HG03520 (cell line): ENCODE results near the gene SLC25A23.

Experiments
- ATAC-seq: cut with Tn5 transposase; IDR thresholded peaks from one replicate; pipeline ENCODE4 v1.9.1; 2021; ENCODE audit warnings: mild to moderate bottlenecking, moderate library complexity; ENCODE audit not compliant: unreplicated experiment

SLC25A23 gene

GRCh38 chr19:6481541-6482342 lies 22.1 kb upstream of the SLC25A23 start, which contains the start of gene DENND1C:
Gene DENND1C, minus strand, starts transcription at chr19:6481787. Its CDS starts 92 bp downstream, at chr19:6481695.
- ATAC-seq, result peak; percentile 48

DNA sequence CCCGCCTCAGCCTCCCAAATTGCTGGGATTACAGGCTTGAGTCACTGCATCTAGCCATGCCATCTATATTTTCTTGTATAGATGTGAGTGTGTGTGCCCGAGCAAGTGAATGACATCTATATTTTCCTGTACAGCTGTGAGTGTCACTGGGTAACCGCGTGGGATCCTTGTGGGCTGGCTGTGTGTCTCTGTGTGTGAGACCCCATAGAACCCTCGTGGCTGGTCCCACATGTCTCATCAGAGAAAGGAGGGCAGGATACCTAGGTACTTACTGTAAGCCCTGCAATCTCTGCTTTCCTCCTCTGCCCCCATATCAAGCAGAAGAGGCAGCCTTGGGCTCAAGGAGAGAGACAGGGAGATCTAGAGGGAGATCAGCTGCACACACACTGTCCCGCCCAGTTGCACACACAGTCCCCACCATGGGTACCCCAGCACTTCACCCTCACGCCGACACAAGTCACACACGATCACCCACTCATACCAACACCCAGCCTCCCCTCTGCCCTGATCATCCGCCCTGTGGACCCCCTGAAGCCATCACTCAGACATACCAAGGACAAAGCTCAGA lies 21.3 kb upstream of the SLC25A23 start:
- no peak for ATAC-seq

DNA sequence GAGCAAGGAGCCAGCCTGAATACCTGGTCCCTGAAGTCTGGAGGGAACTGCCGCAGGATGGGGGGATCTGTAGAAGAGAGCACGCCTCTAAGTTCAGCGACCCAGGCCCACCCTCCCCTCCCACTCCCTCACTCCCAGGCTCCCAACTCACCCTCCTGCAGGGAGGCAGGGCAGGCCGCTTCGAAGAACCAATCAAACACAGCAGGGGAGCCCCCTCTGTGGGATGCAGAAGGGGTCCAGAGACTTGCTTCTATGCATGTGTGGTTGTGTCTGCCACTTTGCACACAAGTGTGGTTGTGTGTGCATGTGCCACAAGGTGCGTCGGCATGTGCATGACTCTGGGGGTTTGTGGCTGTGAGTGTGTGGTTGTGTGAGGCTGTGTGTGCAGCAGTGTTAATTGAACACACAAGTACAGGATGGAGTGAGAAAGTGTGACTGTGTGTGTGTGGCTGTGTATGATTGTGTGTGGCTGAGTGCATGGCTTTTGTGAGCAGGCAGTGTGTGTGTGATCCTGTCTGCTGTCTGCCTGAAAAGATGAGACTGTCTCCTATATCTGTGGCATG lies 20.3 kb upstream of the SLC25A23 start:
- no peak for ATAC-seq

DNA sequence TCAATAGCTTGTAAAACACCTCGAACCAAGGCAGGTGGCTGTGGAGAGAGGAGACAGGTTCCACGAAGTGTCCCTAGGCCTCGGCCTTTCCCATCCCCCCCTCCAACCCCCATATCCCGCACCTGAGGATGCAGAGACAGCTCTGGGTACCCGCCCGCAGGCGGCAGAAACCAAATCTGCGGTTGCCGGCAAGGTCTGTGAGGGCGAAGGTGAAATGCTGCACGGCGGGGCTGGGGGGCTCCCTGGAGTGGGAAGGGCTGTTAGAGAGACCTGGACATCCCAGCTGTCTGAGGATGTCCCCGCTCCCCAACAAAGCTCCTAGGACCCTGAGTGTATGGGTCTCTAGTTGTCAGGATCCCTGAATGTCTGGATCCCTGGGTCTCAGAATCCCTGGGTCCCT lies 19.2 kb upstream of the SLC25A23 start:
- no peak for ATAC-seq

DNA sequence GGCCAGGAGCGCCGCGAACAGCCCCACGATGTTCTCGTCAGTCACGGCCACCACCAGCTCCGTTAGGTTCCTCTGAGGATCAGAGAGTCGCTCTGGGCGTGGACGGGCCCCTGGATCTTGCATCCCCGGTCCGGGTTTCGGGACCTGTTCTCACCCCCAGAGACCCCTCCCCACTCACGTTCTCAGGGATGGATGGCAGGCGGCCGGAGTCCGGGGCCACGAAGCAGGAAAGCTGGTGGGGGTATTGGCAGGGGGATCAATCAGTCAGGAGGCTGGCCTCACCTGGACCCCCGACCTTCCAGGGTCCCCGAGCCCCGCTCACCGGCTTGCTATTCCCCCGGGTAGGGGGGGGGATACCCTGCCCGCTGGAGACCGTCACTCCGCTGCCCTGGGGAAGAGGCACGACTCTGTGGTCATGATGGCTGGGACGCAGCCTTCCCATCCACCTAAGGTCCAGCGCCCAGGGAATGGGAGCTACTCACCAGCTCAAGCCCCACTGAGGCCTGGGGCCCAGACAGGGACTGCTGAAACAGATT lies 17.4 kb upstream of the SLC25A23 start:
- no peak for ATAC-seq

DNA sequence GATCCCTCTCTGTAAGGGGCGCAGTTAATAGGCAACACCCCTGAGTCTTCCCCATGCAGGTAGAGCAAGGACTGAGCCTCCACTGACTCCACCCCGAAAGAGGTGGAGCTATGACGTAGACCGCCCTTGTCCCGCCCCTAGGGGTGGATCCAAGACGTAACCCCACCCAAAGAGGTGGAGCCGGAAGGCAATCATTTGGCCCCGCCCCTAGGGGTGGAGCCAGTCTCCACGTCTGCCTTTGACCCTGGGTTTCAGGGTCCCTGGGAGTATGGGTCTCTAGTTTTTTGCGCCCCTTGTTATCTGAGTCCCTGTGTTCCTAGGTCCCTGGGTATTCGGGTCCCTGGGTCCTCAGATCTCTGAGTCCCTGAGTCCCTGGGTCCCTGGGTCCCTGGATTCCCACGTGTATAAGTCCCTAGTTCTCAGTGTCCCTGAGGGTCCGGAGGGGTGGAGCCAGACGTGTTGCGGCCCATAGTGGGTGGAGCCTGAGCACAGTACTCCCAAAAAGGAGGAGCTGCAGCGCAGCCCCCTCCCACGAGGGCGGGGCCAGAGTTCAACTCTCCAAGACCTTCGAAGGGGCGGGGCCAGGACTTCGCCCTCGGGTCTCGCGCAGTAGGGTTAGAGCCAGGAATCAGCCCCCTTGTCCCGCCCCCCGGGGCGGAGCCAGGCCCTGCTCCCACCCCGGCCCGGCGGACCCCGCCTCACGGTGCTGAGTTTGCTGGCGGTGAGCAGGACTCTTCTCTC lies 16.7 kb upstream of the SLC25A23 start:
- no peak for ATAC-seq

GRCh38 chr19:6475321-6476108 lies 15.9 kb upstream of the SLC25A23 start:
- ATAC-seq, result no peak

- ATAC-seq, result no peak
Measured at GRCh38 chr19:6473647-6474046, 14.1 kb upstream of the SLC25A23 start.

DNA sequence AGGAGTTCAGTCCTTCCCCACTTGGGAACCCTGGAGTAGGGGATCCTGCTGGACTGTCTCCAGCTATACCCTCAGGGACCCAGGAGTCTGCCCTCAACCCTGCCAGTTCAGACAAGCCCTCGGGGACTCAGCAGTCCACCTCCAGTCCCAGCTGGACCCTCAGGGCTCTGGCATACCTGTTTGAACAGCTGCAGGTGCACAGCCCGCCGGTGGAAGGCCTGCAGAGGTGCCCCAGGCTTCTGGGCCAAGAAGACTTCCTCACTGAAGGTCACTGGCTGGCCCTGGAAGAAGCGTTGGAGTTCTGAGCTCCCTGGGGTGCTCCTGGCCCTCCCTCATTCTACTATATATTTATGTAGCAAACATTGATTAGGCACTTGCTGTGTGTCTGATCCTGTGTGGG lies 13.1 kb upstream of the SLC25A23 start:
- ATAC-seq, result no peak

- no peak for ATAC-seq
Measured at GRCh38 chr19:6471076-6471475, 11.5 kb upstream of the SLC25A23 start.

- ATAC-seq, result no peak
Measured at GRCh38 chr19:6470173-6470572, 10.6 kb upstream of the SLC25A23 start.

- ATAC-seq, result no peak
Measured at GRCh38 chr19:6467384-6467783, 7.8 kb upstream of the SLC25A23 start.

- ATAC-seq, result no peak
Measured at GRCh38 chr19:6466526-6467248, 7.1 kb upstream of the SLC25A23 start.

DNA sequence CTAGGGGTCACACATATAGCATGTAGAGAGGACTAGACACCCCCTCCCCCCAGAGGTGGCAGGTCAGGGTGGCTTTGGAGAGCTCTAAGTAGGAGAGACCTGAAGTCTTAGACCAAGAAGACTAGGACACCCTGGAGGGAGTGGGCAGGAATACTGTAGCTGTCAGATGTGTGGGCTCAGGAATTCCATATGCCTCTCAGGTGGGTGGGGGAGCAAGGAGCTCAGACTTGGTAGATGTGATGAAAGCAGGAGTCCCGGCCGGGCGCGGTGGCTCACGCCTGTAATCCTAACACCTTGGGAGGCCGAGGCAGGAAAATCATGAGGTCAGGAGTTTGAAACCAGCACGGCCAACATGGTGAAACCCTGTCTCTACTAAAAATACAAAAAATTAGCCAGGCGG lies 6.1 kb upstream of the SLC25A23 start:
- ATAC-seq, result no peak

DNA sequence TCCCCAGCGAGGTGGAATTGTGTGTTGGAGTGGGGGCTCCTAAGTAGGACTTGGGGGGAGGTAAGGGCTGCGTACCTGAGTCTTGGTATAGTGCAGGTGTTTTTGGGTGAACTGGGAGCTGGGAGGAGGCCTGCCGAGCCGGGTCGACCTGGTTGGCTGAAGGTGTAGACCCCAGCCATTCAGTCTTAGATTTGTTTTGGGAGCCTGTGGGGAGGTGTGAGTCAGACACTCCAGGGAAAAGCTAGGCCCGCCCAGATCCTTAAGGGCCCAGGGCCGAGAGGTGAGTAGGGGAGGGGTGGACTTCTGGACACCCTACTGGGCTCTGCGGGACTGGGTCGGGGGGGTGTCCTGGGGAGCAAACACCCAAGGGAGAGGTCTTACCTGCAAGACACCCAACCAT lies 5.4 kb upstream of the SLC25A23 start:
- no peak for ATAC-seq

- no peak for ATAC-seq
Measured at GRCh38 chr19:6464070-6464873, 4.7 kb upstream of the SLC25A23 start, which contains the start of gene CRB3. Gene CRB3, plus strand, starts transcription at chr19:6464271. Its CDS starts 431 bp downstream, at chr19:6464702.

DNA sequence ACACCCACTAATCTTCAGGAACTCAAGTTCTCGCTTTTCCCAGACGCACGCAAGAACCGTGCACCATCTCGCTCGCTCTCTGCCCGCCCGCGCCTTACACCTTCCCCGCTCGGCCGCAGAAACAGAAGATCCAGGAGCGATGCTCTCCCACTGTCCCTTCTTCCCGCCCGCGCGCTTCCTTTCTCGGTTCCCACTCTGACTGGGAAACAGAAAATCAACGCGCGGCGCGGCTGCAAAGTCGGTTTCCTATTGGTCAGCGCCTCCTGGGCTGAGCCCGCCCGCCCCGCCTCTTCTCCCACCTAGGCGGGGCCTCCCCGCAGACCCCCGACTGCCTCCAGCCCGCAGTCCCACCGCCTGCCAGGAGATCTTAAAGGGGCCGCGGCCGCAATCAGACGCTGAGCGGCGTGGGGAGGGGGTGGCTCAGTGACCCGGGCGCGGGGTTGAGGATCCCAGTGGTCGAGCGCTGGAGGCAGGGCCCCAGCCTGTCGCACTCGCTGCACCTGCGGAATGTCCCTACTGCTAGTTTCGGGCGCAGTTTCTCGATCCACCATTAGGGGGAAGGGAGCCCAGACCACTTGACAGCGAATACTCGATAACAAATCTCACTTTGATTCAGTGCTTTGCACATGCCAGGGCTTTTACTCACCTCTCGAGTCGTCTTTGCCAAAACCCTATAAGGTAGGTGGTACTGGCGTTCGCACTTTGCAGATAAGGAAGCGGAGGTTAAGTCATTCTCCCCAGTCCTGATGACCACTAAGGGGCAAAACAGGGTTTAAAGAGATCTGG lies 700 bp upstream of the SLC25A23 start:
- peak; percentile 61 for ATAC-seq

DNA sequence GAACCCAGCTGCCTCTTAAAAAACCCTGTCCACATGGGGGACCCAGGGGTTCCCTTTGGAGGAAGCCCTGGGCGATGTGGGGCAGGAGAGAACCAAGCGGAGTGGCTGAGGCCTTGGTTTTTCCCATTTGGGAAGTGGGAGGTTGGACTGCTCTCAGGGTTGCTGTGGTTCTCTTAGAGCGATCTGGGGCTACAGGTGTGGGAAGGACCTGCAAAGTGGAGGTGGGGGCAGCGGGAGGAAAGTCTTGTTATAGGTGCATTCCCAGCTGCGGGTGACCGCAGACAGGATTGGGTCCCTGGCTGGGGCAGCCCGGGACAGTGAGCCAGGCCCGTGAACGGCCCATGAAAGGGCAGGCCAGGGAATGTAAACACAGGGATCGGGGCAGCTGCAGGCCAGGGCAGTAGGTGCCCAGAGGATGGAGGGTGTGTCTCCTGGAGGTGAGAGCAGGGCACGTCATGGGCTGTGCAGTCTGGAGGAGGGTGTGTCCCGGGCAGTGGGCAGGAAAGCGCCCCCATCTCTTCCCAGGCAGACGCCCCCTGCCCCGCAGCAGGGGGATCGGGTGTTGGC lies 814 bp downstream of the SLC25A23 start:
- ATAC-seq, result no peak
